Activated CD4-positive, alpha-beta T cell treated with anti-CD3 and anti-CD28 coated beads, Interleukin-2, amount 10 ng/mL, durations not matched to agents 7 days and 5 days (primary cell): ENCODE results near the gene ICOS. TPM values are rescaled to one million over a fixed set of nuclear protein-coding genes. Genes with fewer than 3 reads are reported as not detected.
A peak's percentile ranks its signal among the peaks of the same experiment; 100 is the strongest.
"Not testable (repeated sequence)": the region's sequence is repeated elsewhere in the genome, so short reads cannot be mapped to it uniquely, and the experiment has no call there.

ENCODE experiments used
- CTCF ChIA-PET: fragments of 350-600 bp; sonication (Branson Sonifier 250); formaldehyde crosslinking; loops from one replicate; lab custom pipeline; 2021; ENCODE audit warnings: antibody characterized with exemption; lab: Charles Lee
- POLR2A ChIA-PET: fragments of 350-600 bp; sonication (Branson Sonifier 250); formaldehyde crosslinking; loops from one replicate; lab custom pipeline; 2021; ENCODE audit warnings: antibody characterized with exemption; lab: Charles Lee
- DNase-seq: peaks from one replicate; pipeline ENCODE4 v3.0.0-alpha.2; 2020
- H3K27ac Mint-ChIP-seq: one replicate; pipeline ENCODE4 v1.8.0; 2021; ENCODE audit warnings: mild to moderate bottlenecking, moderate library complexity, mixed read lengths
- H3K27me3 Mint-ChIP-seq: one replicate; pipeline ENCODE4 v1.8.0; 2021; ENCODE audit warnings: mixed read lengths
- H3K36me3 Mint-ChIP-seq: one replicate; pipeline ENCODE4 v1.8.0; 2021; ENCODE audit warnings: low read depth, mixed read lengths
- H3K4me1 Mint-ChIP-seq: one replicate; pipeline ENCODE4 v1.8.0; 2021; ENCODE audit warnings: mixed read lengths
- H3K4me3 Mint-ChIP-seq: one replicate; pipeline ENCODE4 v1.8.0; 2021; ENCODE audit warnings: mild to moderate bottlenecking, moderate library complexity, mixed read lengths
- H3K9me3 Mint-ChIP-seq: one replicate; pipeline ENCODE4 v1.8.0; 2021; ENCODE audit warnings: mixed read lengths
- total RNA-seq, 2 experiments: library from RNA; stranded (reverse); gene quantifications; one replicate each; pipeline ENCODE4 v1.2.3, GENCODE V29; 2021

The ICOS gene
- total RNA-seq, 2 experiments from 2014 or later: 52.0 to 63.6 TPM

DNA sequence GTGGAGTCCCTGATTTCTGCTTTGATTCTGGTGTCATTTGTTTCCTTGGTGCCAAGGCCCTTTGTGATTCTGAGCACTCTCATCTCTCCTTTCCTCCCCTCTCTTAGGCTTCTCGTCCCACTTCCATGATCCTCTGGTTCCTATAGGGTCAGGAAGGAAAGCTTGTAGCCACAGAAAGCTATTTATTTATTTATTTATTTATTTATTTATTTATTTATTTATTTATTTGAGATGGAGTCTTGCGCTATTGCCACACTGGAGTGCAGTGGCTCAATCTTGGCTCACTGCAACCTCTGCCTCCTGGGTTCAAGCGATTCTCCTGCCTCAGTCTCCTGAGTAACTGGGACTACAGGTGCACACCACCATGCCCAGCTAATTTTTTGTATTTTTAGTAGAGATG lies 49.4 kb downstream of the ICOS start:
- H3K27me3 Mint-ChIP-seq, H3K4me3 Mint-ChIP-seq, H3K27ac Mint-ChIP-seq, H3K36me3 Mint-ChIP-seq, DNase-seq, POLR2A ChIA-PET: not testable (repeated sequence)
- H3K4me1 Mint-ChIP-seq: peaks cover 27% of the 10 kb centered on the region
- peaks cover 12% of the 10 kb centered on the region for H3K9me3 Mint-ChIP-seq
- CTCF ChIA-PET: interaction anchor here (1.3 to 1.6 kb wide), 3 partner anchors 10 to 20 kb away, joined by 3 to 4 read pairs (median 4); no protein-coding TSS in a partner anchor

DNA sequence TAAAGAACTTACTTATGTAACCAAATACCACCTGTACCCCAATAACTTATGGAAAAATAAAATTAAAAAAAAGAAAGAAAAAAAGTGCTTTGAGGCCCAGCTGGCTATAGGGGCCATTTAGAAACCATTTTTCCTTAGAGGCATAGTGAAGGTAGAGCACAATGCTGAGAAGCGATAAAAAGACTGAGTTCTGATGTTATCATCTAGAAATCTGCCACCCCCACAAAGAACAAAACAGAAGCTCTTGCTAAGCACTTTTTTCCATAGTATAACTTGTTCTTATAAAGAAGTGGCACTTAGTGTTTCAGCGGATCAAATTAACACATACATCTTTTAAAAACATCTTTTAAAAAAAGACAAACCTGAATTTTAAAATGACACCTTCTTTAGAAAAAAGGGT lies 51.4 kb downstream of the ICOS start:
- Mint-ChIP-seq H3K9me3 (peaks cover 4% of the 10 kb centered on the region), H3K36me3 (peaks cover 2% of the 10 kb centered on the region), H3K4me1 (peaks cover 27% of the 10 kb centered on the region), H3K27ac (no peak overlapping the region), H3K27me3 (no peaks in the 10 kb centered on the region), H3K4me3 (no peak overlapping the region)
- POLR2A ChIA-PET: no interaction called here
- CTCF ChIA-PET: interaction anchor here (1.3 to 2.1 kb wide), 4 partner anchors 11 to 44 kb away, joined by 4 to 10 read pairs (median 6); no protein-coding TSS in a partner anchor
- DNase-seq: no peak

- ChIA-PET POLR2A (interaction anchor here (1.0 kb wide), 1 partner anchor 15 kb away, joined by 4 read pairs; no protein-coding TSS in a partner anchor), CTCF (interaction anchor here (1.2 to 2.1 kb wide), 4 partner anchors 11 to 54 kb away, joined by 3 to 10 read pairs (median 6); no protein-coding TSS in a partner anchor)
- peaks cover 27% of the 10 kb centered on the region for H3K4me1 Mint-ChIP-seq
- no peaks in the 10 kb centered on the region for H3K27me3 Mint-ChIP-seq
- H3K27ac Mint-ChIP-seq: no peak overlapping the region
- H3K36me3 Mint-ChIP-seq: peaks cover 2% of the 10 kb centered on the region
- peaks cover 4% of the 10 kb centered on the region for H3K9me3 Mint-ChIP-seq
- DNase-seq: no peak
- no peak overlapping the region for H3K4me3 Mint-ChIP-seq
Measured at GRCh38 chr2:203988500-203989260, 52.1 kb downstream of the ICOS start.

GRCh38 chr2:203989521-203989920 lies 53.0 kb downstream of the ICOS start:
- Mint-ChIP-seq H3K36me3 (peaks cover 2% of the 10 kb centered on the region), H3K4me3 (no peak overlapping the region), H3K27me3 (no peaks in the 10 kb centered on the region), H3K4me1 (peaks cover 27% of the 10 kb centered on the region), H3K27ac (peak overlapping the region; percentile 69), H3K9me3 (peaks cover 4% of the 10 kb centered on the region)
- no peak for DNase-seq
- ChIA-PET CTCF (interaction anchor here (1.2 to 1.9 kb wide), 2 partner anchors 30 to 55 kb away, joined by 3 to 4 read pairs; no protein-coding TSS in a partner anchor), POLR2A (interaction anchor here (1.0 kb wide), 1 partner anchor 16 kb away, joined by 4 read pairs; no protein-coding TSS in a partner anchor)

DNA sequence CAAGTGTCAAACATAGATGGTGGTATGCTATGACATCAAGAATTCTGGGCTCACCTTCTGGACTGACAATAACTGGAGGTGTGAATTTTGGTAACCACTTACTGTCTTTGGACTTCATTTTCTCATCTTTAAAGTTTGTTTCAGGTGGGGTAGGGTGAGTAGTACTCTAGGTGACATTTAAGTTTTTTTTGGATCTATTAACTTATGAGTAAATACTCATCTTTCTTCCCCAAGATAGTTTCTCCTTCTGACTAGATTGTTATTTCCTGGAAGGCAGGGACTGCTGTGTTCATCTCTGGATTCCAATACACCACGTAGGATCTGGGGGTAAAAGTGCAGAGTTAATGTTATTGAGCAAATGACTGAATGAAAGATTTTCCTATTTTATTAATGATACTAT lies 55.9 kb downstream of the ICOS start:
- Mint-ChIP-seq H3K4me1 (peaks cover 32% of the 10 kb centered on the region), H3K27me3 (no peaks in the 10 kb centered on the region), H3K36me3 (peaks cover 6% of the 10 kb centered on the region), H3K4me3 (no peak overlapping the region), H3K27ac (no peak overlapping the region), H3K9me3 (peaks cover 4% of the 10 kb centered on the region)
- no peak for DNase-seq
- POLR2A ChIA-PET: no interaction called here
- CTCF ChIA-PET: interaction anchor here (2.0 kb wide), 1 partner anchor 8 kb away, joined by 10 read pairs; no protein-coding TSS in a partner anchor

- Mint-ChIP-seq H3K4me3 (no peak overlapping the region), H3K4me1 (peaks cover 34% of the 10 kb centered on the region), H3K36me3 (peaks cover 6% of the 10 kb centered on the region), H3K27ac (no peak overlapping the region), H3K9me3 (peaks cover 4% of the 10 kb centered on the region), H3K27me3 (no peaks in the 10 kb centered on the region)
- ChIA-PET CTCF (interaction anchor here (1.3 to 2.1 kb wide), 3 partner anchors 8 to 22 kb away, joined by 5 to 10 read pairs (median 6); no protein-coding TSS in a partner anchor), POLR2A (no interaction called here)
- no peak for DNase-seq
Measured at GRCh38 chr2:203993011-203993410, 56.4 kb downstream of the ICOS start.

GRCh38 chr2:203993560-203993959 lies 57.0 kb downstream of the ICOS start:
- peaks cover 6% of the 10 kb centered on the region for H3K36me3 Mint-ChIP-seq
- no peaks in the 10 kb centered on the region for H3K27me3 Mint-ChIP-seq
- H3K9me3 Mint-ChIP-seq: peaks cover 4% of the 10 kb centered on the region
- H3K4me3 Mint-ChIP-seq: no peak overlapping the region
- ChIA-PET CTCF (interaction anchor here (0.8 to 2.1 kb wide), 5 partner anchors 9 to 22 kb away, joined by 3 to 10 read pairs (median 6); no protein-coding TSS in a partner anchor), POLR2A (no interaction called here)
- peaks cover 37% of the 10 kb centered on the region for H3K4me1 Mint-ChIP-seq
- no peak overlapping the region for H3K27ac Mint-ChIP-seq
- DNase-seq: no peak

DNA sequence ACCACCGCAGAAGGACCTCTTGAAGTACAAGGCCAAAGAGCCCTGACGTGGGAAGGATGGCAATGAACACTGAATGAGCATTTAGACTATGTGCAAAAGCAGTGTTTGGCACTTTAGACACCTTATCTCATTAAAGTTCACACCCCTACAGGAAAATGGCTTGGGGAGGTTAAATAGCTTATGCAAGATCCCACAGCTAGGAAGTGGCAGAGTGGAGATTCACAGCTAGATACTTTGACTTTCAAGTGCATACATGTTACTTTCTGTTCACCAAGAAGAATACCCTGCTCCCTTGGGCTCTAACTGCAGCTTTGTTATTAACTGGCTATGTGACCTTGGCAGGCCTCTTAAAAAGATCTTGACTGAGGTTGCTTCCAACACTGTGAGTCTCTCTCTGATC lies 58.2 kb downstream of the ICOS start:
- Mint-ChIP-seq H3K4me3 (no peak overlapping the region), H3K36me3 (peaks cover 4% of the 10 kb centered on the region), H3K27me3 (no peaks in the 10 kb centered on the region), H3K4me1 (peaks cover 38% of the 10 kb centered on the region), H3K9me3 (peaks cover 4% of the 10 kb centered on the region), H3K27ac (peak overlapping the region; percentile 54)
- no peak for DNase-seq
- POLR2A ChIA-PET: interaction anchor here (0.6 kb wide), 1 partner anchor 12 kb away, joined by 4 read pairs; no protein-coding TSS in a partner anchor
- CTCF ChIA-PET: interaction anchor here (1.9 to 2.1 kb wide), 3 partner anchors 9 to 12 kb away, joined by 6 to 9 read pairs (median 8); no protein-coding TSS in a partner anchor

DNA sequence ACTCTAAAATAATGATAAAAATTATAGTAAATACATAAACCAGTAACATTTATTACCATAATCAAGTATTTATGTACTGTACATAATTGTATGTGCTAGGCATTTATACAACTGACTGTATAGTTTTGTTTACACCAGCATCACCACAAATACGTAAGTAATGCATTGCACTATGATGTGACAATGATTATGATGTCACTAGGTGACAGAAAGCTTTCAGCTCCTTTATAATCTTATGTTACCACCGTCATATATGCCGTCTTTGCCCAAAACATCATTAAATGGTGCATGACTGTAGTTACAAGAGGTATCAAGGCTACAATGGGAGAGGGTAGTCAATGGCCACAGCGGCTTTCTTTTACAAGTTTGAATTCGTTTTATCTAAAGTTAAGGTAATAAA lies 60.1 kb downstream of the ICOS start:
- ChIA-PET POLR2A (no interaction called here), CTCF (interaction anchor here (1.1 to 2.2 kb wide), 5 partner anchors 9 to 18 kb away, joined by 3 to 9 read pairs (median 4); no protein-coding TSS in a partner anchor)
- Mint-ChIP-seq H3K9me3 (peaks cover 7% of the 10 kb centered on the region), H3K36me3 (peaks cover 7% of the 10 kb centered on the region), H3K4me1 (peaks cover 53% of the 10 kb centered on the region), H3K27ac (no peak overlapping the region), H3K4me3 (no peak overlapping the region), H3K27me3 (no peaks in the 10 kb centered on the region)
- no peak for DNase-seq

DNA sequence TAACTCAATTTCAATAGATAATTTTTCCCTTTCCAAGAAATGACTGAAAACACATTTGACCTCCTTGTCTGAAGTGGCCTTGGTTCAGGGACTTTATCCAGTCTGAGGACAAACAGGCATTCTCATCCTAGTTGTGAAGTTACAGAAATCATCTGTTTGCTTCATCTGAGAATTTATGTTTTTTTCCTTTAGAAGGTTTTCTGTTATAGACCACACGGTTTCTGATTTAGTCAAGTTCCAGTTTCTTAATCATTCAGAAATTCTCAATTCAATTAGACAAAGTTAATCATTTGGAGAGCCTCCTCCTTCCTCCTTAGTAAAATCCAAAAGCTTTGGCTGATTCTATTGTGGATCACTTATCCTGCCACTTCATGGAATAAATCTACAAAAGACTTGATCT lies 60.9 kb downstream of the ICOS start:
- CTCF ChIA-PET: interaction anchor here (1.0 to 2.2 kb wide), 3 partner anchors 10 to 17 kb away, joined by 3 to 5 read pairs (median 3); no protein-coding TSS in a partner anchor
- peaks cover 61% of the 10 kb centered on the region for H3K4me1 Mint-ChIP-seq

DNA sequence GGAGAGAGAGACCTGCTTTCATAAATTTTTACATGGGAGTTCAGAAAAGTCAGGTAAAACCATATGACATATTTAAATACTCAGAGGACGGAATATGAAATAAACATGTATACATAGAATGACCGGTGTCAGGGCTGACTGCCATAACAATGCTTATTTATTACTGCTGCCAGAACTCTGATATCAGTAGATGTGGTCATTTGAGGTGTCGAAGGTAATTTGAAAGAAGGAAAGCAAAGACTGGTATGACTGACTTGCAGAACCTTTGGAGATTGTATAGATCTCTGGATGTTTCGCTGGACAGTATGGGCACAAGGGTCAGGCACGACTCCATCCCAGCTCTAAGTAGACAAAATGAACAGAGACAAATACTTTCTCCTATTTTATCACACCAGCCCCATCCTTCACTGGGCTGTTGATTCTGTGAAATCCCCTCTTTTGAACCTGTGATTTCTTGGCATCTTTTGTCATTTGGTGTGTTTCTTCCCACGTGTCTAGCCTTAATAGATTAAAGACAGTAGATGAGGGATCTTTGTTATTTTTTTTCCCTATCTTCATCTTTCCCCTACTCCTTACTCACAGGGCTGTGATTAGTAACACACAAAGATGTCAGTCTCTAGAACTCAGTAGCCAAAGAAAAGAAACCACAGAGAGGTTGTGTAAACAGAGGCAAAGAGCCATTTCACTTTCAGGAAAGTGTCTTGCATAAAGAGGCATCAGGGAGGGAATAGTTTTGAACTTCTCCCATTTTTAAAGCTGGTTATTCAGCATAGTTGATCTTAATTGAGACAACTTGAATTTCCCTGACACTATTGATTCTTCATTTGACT lies 61.6 kb downstream of the ICOS start:
- peaks cover 68% of the 10 kb centered on the region for H3K4me1 Mint-ChIP-seq
- POLR2A ChIA-PET: no interaction called here

More for the DNA sequence above, 60.9 kb downstream of the ICOS start:
- H3K9me3 Mint-ChIP-seq: peaks cover 14% of the 10 kb centered on the region
- no peaks in the 10 kb centered on the region for H3K27me3 Mint-ChIP-seq
- peaks cover 11% of the 10 kb centered on the region for H3K36me3 Mint-ChIP-seq
- peak overlapping the region; percentile 46 for H3K27ac Mint-ChIP-seq
- POLR2A ChIA-PET: no interaction called here
- H3K4me3 Mint-ChIP-seq: no peak overlapping the region
- no peak for DNase-seq

GRCh38 chr2:203999835-204000234 lies 63.3 kb downstream of the ICOS start:
- peaks cover 26% of the 10 kb centered on the region for H3K9me3 Mint-ChIP-seq
- H3K36me3 Mint-ChIP-seq: peaks cover 21% of the 10 kb centered on the region
- ChIA-PET POLR2A (interaction anchor here (0.7 kb wide), 1 partner anchor 101 kb away, joined by 3 read pairs; no protein-coding TSS in a partner anchor), CTCF (interaction anchor here (0.9 to 2.1 kb wide), 8 partner anchors 9 to 190 kb away, joined by 3 to 9 read pairs (median 4); no protein-coding TSS in a partner anchor)
- peaks cover 83% of the 10 kb centered on the region for H3K4me1 Mint-ChIP-seq
- no peak for DNase-seq
- H3K27me3 Mint-ChIP-seq: no peaks in the 10 kb centered on the region
- H3K27ac Mint-ChIP-seq: peak overlapping the region; percentile 82
- H3K4me3 Mint-ChIP-seq: peak overlapping the region; percentile 20

More for the DNA sequence above, 61.6 kb downstream of the ICOS start:
- Mint-ChIP-seq H3K36me3 (peaks cover 11% of the 10 kb centered on the region), H3K27ac (peak overlapping the region; percentile 46), H3K9me3 (peaks cover 18% of the 10 kb centered on the region), H3K27me3 (no peaks in the 10 kb centered on the region), H3K4me3 (peak overlapping the region; percentile 28)
- no peak for DNase-seq
- CTCF ChIA-PET: interaction anchor here (0.9 to 2.2 kb wide), 6 partner anchors 11 to 25 kb away, joined by 3 to 6 read pairs (median 4); no protein-coding TSS in a partner anchor
